Heart left ventricle (tissue), 16 donors: ENCODE results near the gene KIF26B. TPM values are rescaled to one million over a fixed set of nuclear protein-coding genes. Genes with fewer than 3 reads are reported as not detected.
A peak's percentile ranks its signal among the peaks of the same experiment; 100 is the strongest.

Source experiments
- ATAC-seq, 4 donors: fragments of 200-7000 bp; cut with Tn5 transposase; one replicate each; pipeline ENCODE4 v1.9.1; 2020 to 2022; ENCODE audit warnings: moderate library complexity in 4 of 4, mild to moderate bottlenecking in 3 of 4, moderate number of reproducible peaks in 1 of 4
- DNase-seq, 5 donors: peaks; one replicate each; pipeline ENCODE4 v3.0.0-alpha.2; 2020
- H3K27ac ChIP-seq, 12 donors: fragments of 200-600 bp; sonication (generic) in 4 of 12; one replicate each; pipeline versions ENCODE4 v1.5.0 to v1.8.0; 2016 to 2022; ENCODE audit warnings: mild to moderate bottlenecking in 2 of 12
- H3K27me3 ChIP-seq, 9 donors: fragments of 200-600 bp; sonication (generic) in 2 of 9; one replicate each; pipeline versions ENCODE4 v1.5.1 to v1.8.0; 2016 to 2022; ENCODE audit warnings: mild to moderate bottlenecking in 3 of 9
- H3K36me3 ChIP-seq, 9 donors: fragments of 200-600 bp; sonication (generic) in 2 of 9; one replicate each; pipeline versions ENCODE4 v1.5.0 to v1.8.0; 2018 to 2022; ENCODE audit warnings: mild to moderate bottlenecking in 2 of 9
- H3K4me1 ChIP-seq, 12 donors: fragments of 200-600 bp; sonication (generic) in 4 of 12; one replicate each; pipeline versions ENCODE4 v1.5.0 to v1.8.0; 2016 to 2022; ENCODE audit warnings: mild to moderate bottlenecking in 3 of 12
- H3K4me3 ChIP-seq, 12 donors: fragments of 200-600 bp; sonication (generic) in 4 of 12; one replicate each; pipeline versions ENCODE4 v1.5.0 to v1.8.0; 2017 to 2022; ENCODE audit warnings: mild to moderate bottlenecking in 9 of 12, moderate library complexity in 4 of 12
- H3K9me3 ChIP-seq, 12 donors: fragments of 200-600 bp; sonication (generic) in 4 of 12; one replicate each; pipeline versions ENCODE4 v1.5.0 to v1.8.0; 2016 to 2022; ENCODE audit warnings: mild to moderate bottlenecking in 1 of 12
- CTCF ChIP-seq, 12 donors: fragments of 200-600 bp; sonication (generic) in 4 of 12; IDR thresholded peaks; one replicate each; pipeline versions ENCODE4 v1.5.0 to v1.8.0; 2018 to 2022; ENCODE audit warnings: antibody characterized with exemption in 12 of 12, mild to moderate bottlenecking in 5 of 12
- POLR2A ChIP-seq, 2 donors: fragments of 450-650 bp; IDR thresholded peaks; one replicate each; pipeline ENCODE4 v1.6.1; 2017; ENCODE audit warnings: antibody characterized with exemption in 2 of 2, mild to moderate bottlenecking in 2 of 2, moderate library complexity in 2 of 2
- WGBS, 4 donors: extraction: QIAGEN DNeasy Blood & Tissue Kit in 2 of 4; methylation state at CpG; one replicate each; pipeline versions ENCODE4 v1.1.5 to v1.1.7; 2013 to 2018; 5-methylcytosine and 5-hydroxymethylcytosine counted together
- intact Hi-C, 10 donors: fragments of 100-400 bp; cut with DNase I; formaldehyde crosslinking; loops; one replicate each; pipeline versions ENCODE4 v1.11.1 to v1.14.2; 2022
- polyA plus RNA-seq, 2 donors: library from polyadenylated mRNA; stranded (reverse); fragments of 200-250 nt; gene quantifications; one replicate each; pipeline ENCODE4 v1.2.3, GENCODE V29; 2013
- total RNA-seq, 9 donors: library from RNA; depleted of rRNA in 2 of 9; stranded (reverse); fragments of >200 nt in 2 of 9; fragmentation: NEBNext Ultra II Directional in 3 of 9; extraction: Animal tissue kit (Norgen Biotek cat#: 25700) in 3 of 9; gene quantifications; one replicate each; pipeline versions ENCODE4 v1.1.0 to v1.2.4, GENCODE V29; 2016 to 2023
- donor health status: ischemic (EF 13 %, LVEDD 7.1; RV severe dilation, severe dysfunction).
- donor health status: healthy with polysubstance abuse.
- donor health status: DM: no; HTN: yes; CAD: no.
- donor health status: DM: no; HTN: no; CAD: no.
- donor health status: ischemic (EF 25% LVEDD 6.9; RV normal size, moderate dysfunction).
- donor health status: ischemic (EF 25% LVEDD 5.7; RV mildly dilated, moderate dysfunction).
- donor health status: healthy.
- donor health status: DM: yes; HTN: yes; CAD: no.
- donor health status: ischemic (EF 35%, LVEDD 5.7; RV mildly dilated, moderate dysfunction).
- donor health status: nonischemic (EF 11% LVEDD 7.7; RV severe dilation, severe dysfunction).
- donor health status: DM: yes; HTN: yes; CAD: no.
- donor health status: PGD.
- donor health status: ischemic (EF 29% LVEDD 5.4; RV normal size, mild dysfunction).
- donor health status: nonischemic (EF 23%, LVEDD 6.1; RV moderate dilation, normal function).

Gene KIF26B
- total and polyA plus RNA-seq, 11 donors, result 1.2 to 7.0 (median 2.3) TPM

DNA sequence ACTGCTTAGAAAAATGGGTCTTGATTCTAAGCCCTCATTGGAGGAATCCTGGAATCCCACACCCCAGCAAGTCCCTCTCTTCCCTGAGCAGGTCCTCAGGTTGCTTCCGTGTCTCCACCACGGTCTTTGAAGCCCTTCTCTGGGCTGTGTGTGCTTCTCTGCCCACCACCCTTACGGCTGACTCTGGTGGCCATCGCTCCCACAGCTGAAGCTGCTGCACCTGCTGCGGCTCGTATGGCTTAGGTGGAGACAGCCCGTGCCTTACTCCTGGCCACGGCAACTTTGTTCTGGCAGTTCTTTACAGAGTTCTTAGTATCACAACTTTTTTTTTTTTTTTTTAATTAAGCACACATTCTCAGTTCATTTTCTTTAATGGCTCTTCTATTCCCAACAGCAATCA, 10.9 kb upstream of the KIF26B start:
- no peak overlapping the region for H3K4me3 ChIP-seq
- H3K27ac ChIP-seq, result no peak overlapping the region
- WGBS, 4 donors, result 87 to 94% (median 91%) methylated on average over 8 of the region's 8 CpGs
- no peak for TF ChIP-seq POLR2A (IDR thresholded peaks at IDR 0.05)
- no peak for TF ChIP-seq CTCF (IDR thresholded peaks at IDR 0.05)
- no peaks in the 10 kb centered on the region for H3K36me3 ChIP-seq
- peaks cover 0 to 6% (median 0%) of the 10 kb centered on the region in 9 donors for H3K27me3 ChIP-seq
- H3K4me1 ChIP-seq, result no peaks in the 10 kb centered on the region
- intact Hi-C loops, result no loop called here
- ATAC-seq, result no peak
- H3K9me3 ChIP-seq, result no peaks in the 10 kb centered on the region
- no peak for DNase-seq

DNA sequence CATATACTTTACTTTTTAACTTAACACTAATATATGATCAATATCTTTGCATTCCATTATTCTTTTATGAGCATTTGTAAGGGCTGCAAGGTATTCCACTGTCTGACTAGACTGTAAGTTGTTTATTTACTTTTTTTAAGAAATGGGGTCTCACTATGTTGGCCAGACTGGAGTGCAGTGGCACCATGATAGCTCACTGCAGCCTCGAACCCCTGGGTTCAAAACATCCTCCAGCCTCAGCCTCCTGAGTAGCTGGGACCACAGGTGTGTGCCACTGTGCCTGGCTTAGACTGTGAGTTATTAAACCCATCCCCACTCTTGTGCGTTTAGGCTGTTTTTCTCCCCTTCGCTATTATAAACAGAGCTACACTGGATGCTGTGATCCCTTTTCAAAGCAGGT, 6.7 kb upstream of the KIF26B start:
- TF ChIP-seq POLR2A (IDR thresholded peaks at IDR 0.05) (no peak), CTCF (IDR thresholded peaks at IDR 0.05) (no peak)
- Histone ChIP-seq H3K4me3 (no peak overlapping the region), H3K36me3 (no peaks in the 10 kb centered on the region), H3K9me3 (no peaks in the 10 kb centered on the region), H3K27me3 (peaks cover 0 to 27% (median 0%) of the 10 kb centered on the region in 9 donors), H3K4me1 (peaks cover 0 to 1% (median under 1%) of the 10 kb centered on the region in 12 donors), H3K27ac (no peak overlapping the region)
- ATAC-seq (no peak), DNase-seq (no peak)
- intact Hi-C loops, result no loop called here
- 66 to 88% (median 81%) methylated on average over 3 of the region's 3 CpGs for WGBS, 4 donors

DNA sequence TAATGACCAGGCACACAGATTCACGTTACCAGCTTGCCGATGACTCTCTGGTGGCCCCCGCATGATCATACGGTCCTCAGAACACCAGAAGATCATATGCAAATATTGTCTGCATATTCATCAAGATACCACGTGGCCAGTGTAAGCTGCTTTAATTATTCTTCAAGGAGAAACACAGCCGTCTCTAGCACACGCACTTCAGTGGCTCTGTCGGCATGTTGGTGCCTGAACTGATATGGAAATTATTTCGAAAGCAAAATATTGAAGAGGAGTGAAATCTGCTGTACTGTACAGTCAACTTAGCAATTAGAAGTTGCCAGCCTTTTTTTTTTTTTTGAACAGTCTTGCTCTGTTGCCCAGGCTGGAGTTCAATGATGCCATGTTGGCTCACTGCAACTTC, 5.9 kb upstream of the KIF26B start:
- Histone ChIP-seq H3K9me3 (no peaks in the 10 kb centered on the region), H3K27ac (no peak overlapping the region), H3K4me3 (no peak overlapping the region), H3K36me3 (no peaks in the 10 kb centered on the region), H3K27me3 (peaks cover 0 to 35% (median 5%) of the 10 kb centered on the region in 9 donors), H3K4me1 (peaks cover 0 to 9% (median 8%) of the 10 kb centered on the region in 12 donors)
- intact Hi-C loops, result no loop called here
- DNase-seq, result no peak
- 78 to 86% (median 80%) methylated on average over 9 of the region's 9 CpGs for WGBS, 4 donors
- no peak for TF ChIP-seq CTCF (IDR thresholded peaks at IDR 0.05)
- TF ChIP-seq POLR2A (IDR thresholded peaks at IDR 0.05), result no peak
- no peak for ATAC-seq

GRCh38 chr1:245153081-245153551, 1.7 kb upstream of the KIF26B start:
- H3K36me3 ChIP-seq, result no peaks in the 10 kb centered on the region
- 0 to 2% (median 1%) methylated on average over 27 to 29 of the region's 29 CpGs for WGBS, 4 donors
- peak overlapping the region; percentile 49 to 72 (median 61) for H3K4me3 ChIP-seq
- DNase-seq (peak in 4 of 5 donors; percentile 34 to 53 (median 50)), ATAC-seq (peak in 3 of 4 donors; percentile 10 to 52 (median 39))
- peaks cover 0 to 77% (median 25%) of the 10 kb centered on the region in 9 donors for H3K27me3 ChIP-seq
- TF ChIP-seq POLR2A (IDR thresholded peaks at IDR 0.05), result no peak
- peak; percentile 51 to 85 (median 76) for TF ChIP-seq CTCF (IDR thresholded peaks at IDR 0.05)
- no peaks in the 10 kb centered on the region for H3K9me3 ChIP-seq
- intact Hi-C loops, result loop anchor here (1.0 to 10.0 kb wide), 17 partner anchors 532 to 1542 kb away; no protein-coding TSS in a partner anchor
- H3K4me1 ChIP-seq, result peaks cover 3 to 43% (median 34%) of the 10 kb centered on the region in 12 donors
- H3K27ac ChIP-seq, result peak overlapping the region in 1 of 12 donors; percentile 72
